CD14-positive monocyte (primary cell): Measurements from ENCODE around the gene TPM1. TPM values are rescaled to one million over a fixed set of nuclear protein-coding genes. Genes with fewer than 3 reads are reported as not detected.
A peak's percentile ranks its signal among the peaks of the same experiment; 100 is the strongest.

ENCODE experiments used
- DNase-seq, 3 donors: peaks; one replicate each; pipeline ENCODE4 v3.0.0-alpha.2; 2011 to 2022
- H2AFZ ChIP-seq: 2 replicates; pipeline ENCODE4 v1.6.0; 2012; ENCODE audit warnings: mild to moderate bottlenecking, low read depth, low read length, inconsistent platforms; ENCODE audit not compliant: insufficient read depth, poor library complexity, severe bottlenecking
- H3K27ac ChIP-seq, 2 donors: 1 replicate in 1 of 2; 2 replicates in 1 of 2; pipeline ENCODE4 v1.5.1; 2012 to 2013; ENCODE audit warnings: low read length in 2 of 2, control low read depth in 1 of 2, inconsistent platforms in 1 of 2, low read depth in 1 of 2, mild to moderate bottlenecking in 1 of 2
- H3K27me3 ChIP-seq, 2 donors: one replicate each; pipeline versions ENCODE4 v1.6.0 to v1.6.1; 2011 to 2013; ENCODE audit warnings: low read length in 2 of 2; ENCODE audit not compliant: control insufficient read depth in 2 of 2, insufficient read depth in 2 of 2
- H3K36me3 ChIP-seq, 2 donors: replicated peaks in 1 of 2; 1 replicate in 1 of 2; 2 replicates in 1 of 2; pipeline versions ENCODE4 v1.5.1 to v1.6.1; 2012 to 2013; ENCODE audit warnings: low read length in 2 of 2, control low read depth in 1 of 2, inconsistent platforms in 1 of 2, mild to moderate bottlenecking in 1 of 2; ENCODE audit not compliant: insufficient read depth in 2 of 2, control insufficient read depth in 1 of 2
- H3K4me1 ChIP-seq, 2 donors: 1 replicate in 1 of 2; 2 replicates in 1 of 2; pipeline versions ENCODE4 v1.5.1 to v1.6.1; 2012 to 2013; ENCODE audit warnings: low read length in 2 of 2, control low read depth in 1 of 2, inconsistent platforms in 1 of 2, mild to moderate bottlenecking in 1 of 2, moderate library complexity in 1 of 2; ENCODE audit not compliant: insufficient read depth in 2 of 2, control insufficient read depth in 1 of 2
- H3K4me2 ChIP-seq: replicated peaks from 2 replicates; pipeline ENCODE3; 2012; ENCODE audit warnings: low read length, moderate library complexity, mild to moderate bottlenecking; ENCODE audit not compliant: poor library complexity, severe bottlenecking; ENCODE audit errors: extremely low read depth
- H3K4me3 ChIP-seq, 3 experiments: fragments of 200-600 bp in 1 of 3; sonication (generic) in 1 of 3; replicated peaks in 1 of 3; 1 replicate in 2 of 3; 2 replicates in 1 of 3; pipeline ENCODE4 v1.5.1; 2011 to 2013; ENCODE audit warnings: low read length in 3 of 3, mild to moderate bottlenecking in 3 of 3, control low read depth in 2 of 3, low read depth in 2 of 3, inconsistent platforms in 1 of 3, moderate library complexity in 1 of 3
- H3K79me2 ChIP-seq: 2 replicates; pipeline ENCODE4 v1.6.0; 2012; ENCODE audit warnings: mild to moderate bottlenecking, control low read depth, inconsistent platforms, low read length, moderate library complexity; ENCODE audit not compliant: insufficient read depth
- H3K9ac ChIP-seq: 2 replicates; pipeline ENCODE4 v1.6.0; 2017; ENCODE audit warnings: low read length, mild to moderate bottlenecking; ENCODE audit not compliant: insufficient read depth, poor library complexity, severe bottlenecking
- H3K9me3 ChIP-seq, 2 donors: replicated peaks in 1 of 2; 1 replicate in 1 of 2; 2 replicates in 1 of 2; pipeline versions ENCODE4 v1.5.1 to v1.6.1; 2012 to 2013; ENCODE audit warnings: low read length in 2 of 2, control low read depth in 1 of 2; ENCODE audit not compliant: control insufficient read depth in 1 of 2, insufficient read depth in 1 of 2
- H4K20me1 ChIP-seq: 2 replicates; pipeline ENCODE4 v1.6.0; 2012; ENCODE audit warnings: mild to moderate bottlenecking, low read length, control low read depth, moderate library complexity; ENCODE audit not compliant: insufficient read depth
- H3K27ac Mint-ChIP-seq, 7 donors: one replicate each; pipeline ENCODE4 v1.8.0; 2020; ENCODE audit warnings: mild to moderate bottlenecking in 7 of 7, mixed read lengths in 7 of 7, moderate library complexity in 6 of 7, inconsistent platforms in 2 of 7
- H3K27me3 Mint-ChIP-seq, 3 donors: one replicate each; pipeline ENCODE4 v1.8.0; 2021 to 2022; ENCODE audit warnings: low read depth in 3 of 3, mild to moderate bottlenecking in 3 of 3, mixed read lengths in 3 of 3, moderate library complexity in 3 of 3, inconsistent platforms in 1 of 3
- H3K36me3 Mint-ChIP-seq, 2 donors: one replicate each; pipeline ENCODE4 v1.8.0; 2020; ENCODE audit warnings: mixed read lengths in 2 of 2, inconsistent platforms in 1 of 2, mild to moderate bottlenecking in 1 of 2
- H3K4me1 Mint-ChIP-seq: one replicate; pipeline ENCODE4 v1.8.0; 2020; ENCODE audit warnings: mild to moderate bottlenecking, mixed read lengths
- H3K4me3 Mint-ChIP-seq, 2 donors: one replicate each; pipeline ENCODE4 v1.8.0; 2020; ENCODE audit warnings: mild to moderate bottlenecking in 2 of 2, mixed read lengths in 2 of 2, moderate library complexity in 1 of 2
- H3K9me3 Mint-ChIP-seq, 7 donors: one replicate each; pipeline ENCODE4 v1.8.0; 2020 to 2022; ENCODE audit warnings: mixed read lengths in 7 of 7, mild to moderate bottlenecking in 6 of 7, moderate library complexity in 6 of 7, inconsistent platforms in 2 of 7
- WGBS: methylation state at CpG from one replicate; pipeline ENCODE4 v1.1.5; 2013; ENCODE audit warnings: missing lambda C conversion rate; ENCODE audit not compliant: insufficient coverage; 5-methylcytosine and 5-hydroxymethylcytosine counted together
- intact Hi-C, 2 donors: fragments of 100-400 bp; cut with micrococcal nuclease; formaldehyde crosslinking; loops; one replicate each; pipeline versions ENCODE4 v1.15.0 to v1.15.1; 2023
- polyA plus RNA-seq, 3 donors: library from polyadenylated mRNA; depleted of rRNA in 1 of 3; unstranded in 2 of 3; stranded (reverse) in 1 of 3; fragments of 300-500 nt in 2 of 3; fragments of >200 nt in 1 of 3; fragmentation: Illumina TruSeq in 2 of 3; gene quantifications; 1 replicate in 2 of 3; 2 replicates in 1 of 3; pipeline ENCODE4 v1.2.3, GENCODE V29; 2012 to 2021
- TF ChIP-seq, protein P1 (sequence below): fragments of 200-600 bp; IDR thresholded peaks from one replicate; pipeline ENCODE4 v1.8.0; 2022; ENCODE audit warnings: antibody characterized with exemption, mild to moderate bottlenecking

TPM1 gene
- polyA plus RNA-seq, 3 donors, result 11.7 to 15.9 (median 11.9) TPM

DNA sequence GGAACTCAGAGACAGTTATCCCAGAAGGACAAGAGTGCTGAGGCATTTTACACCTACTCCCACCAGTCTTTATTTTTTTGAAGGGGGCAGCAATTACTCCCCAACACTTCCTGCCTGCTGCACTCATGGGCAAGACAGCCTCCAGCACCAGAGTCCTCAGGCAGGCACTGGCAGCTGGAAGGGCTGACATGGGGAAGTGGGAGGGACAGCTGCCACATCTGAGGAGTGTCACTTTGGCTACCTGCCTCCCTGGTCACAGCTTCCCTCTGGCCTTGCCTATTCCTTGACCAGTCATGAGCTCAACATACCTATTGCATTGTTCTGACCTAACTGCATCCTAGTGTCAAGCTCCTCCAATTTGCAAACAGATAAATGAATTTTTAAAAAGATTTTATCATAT lies 68.9 kb downstream of the TPM1 start:
- Histone ChIP-seq H3K4me2 (no peak overlapping the region), H3K27me3 (no peaks in the 10 kb centered on the region), H3K36me3 (no peaks in the 10 kb centered on the region), H2AFZ (peak overlapping the region; percentile 48), H3K4me3 (no peak overlapping the region), H3K9me3 (no peaks in the 10 kb centered on the region), H3K9ac (no peak overlapping the region), H4K20me1 (no peaks in the 10 kb centered on the region), H3K4me1 (peaks cover 0 to 4% of the 10 kb centered on the region in 2 donors), H3K27ac (no peak overlapping the region), H3K79me2 (no peaks in the 10 kb centered on the region)
- TF ChIP-seq, protein P1, sequence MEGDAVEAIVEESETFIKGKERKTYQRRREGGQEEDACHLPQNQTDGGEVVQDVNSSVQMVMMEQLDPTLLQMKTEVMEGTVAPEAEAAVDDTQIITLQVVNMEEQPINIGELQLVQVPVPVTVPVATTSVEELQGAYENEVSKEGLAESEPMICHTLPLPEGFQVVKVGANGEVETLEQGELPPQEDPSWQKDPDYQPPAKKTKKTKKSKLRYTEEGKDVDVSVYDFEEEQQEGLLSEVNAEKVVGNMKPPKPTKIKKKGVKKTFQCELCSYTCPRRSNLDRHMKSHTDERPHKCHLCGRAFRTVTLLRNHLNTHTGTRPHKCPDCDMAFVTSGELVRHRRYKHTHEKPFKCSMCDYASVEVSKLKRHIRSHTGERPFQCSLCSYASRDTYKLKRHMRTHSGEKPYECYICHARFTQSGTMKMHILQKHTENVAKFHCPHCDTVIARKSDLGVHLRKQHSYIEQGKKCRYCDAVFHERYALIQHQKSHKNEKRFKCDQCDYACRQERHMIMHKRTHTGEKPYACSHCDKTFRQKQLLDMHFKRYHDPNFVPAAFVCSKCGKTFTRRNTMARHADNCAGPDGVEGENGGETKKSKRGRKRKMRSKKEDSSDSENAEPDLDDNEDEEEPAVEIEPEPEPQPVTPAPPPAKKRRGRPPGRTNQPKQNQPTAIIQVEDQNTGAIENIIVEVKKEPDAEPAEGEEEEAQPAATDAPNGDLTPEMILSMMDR, result no peak
- peak overlapping the region in 1 of 7 donors; percentile 27 for H3K27ac Mint-ChIP-seq
- peaks cover 0 to 2% (median 0%) of the 10 kb centered on the region in 7 donors for H3K9me3 Mint-ChIP-seq
- H3K36me3 Mint-ChIP-seq, result no peaks in the 10 kb centered on the region
- H3K4me3 Mint-ChIP-seq, result no peak overlapping the region
- H3K27me3 Mint-ChIP-seq, result peaks cover 0 to 1% (median 0%) of the 10 kb centered on the region in 3 donors
- H3K4me1 Mint-ChIP-seq, result peaks cover 23% of the 10 kb centered on the region
- intact Hi-C loops, result no loop called here
- no peak for DNase-seq

DNA sequence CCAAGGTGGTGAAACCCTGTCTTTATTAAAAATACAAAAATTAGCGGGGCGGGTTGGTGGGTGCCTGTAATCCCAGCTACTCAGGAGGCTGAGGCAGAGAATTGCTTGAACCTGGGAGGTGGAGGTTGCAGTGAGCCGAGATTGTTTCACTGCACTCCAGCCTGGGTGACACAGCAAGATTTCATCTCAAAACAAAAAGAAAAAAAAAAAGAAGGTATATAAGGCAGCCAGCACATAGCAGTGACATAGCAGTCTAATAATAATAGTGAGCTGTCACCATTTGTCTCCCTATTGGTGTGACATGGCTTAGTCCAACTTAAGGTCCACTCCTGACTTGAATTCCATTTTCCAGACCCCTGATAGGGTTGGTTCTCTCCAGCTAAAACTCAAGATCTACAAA lies 70.3 kb downstream of the TPM1 start:
- H3K27me3 Mint-ChIP-seq, result peaks cover 0 to 1% (median 0%) of the 10 kb centered on the region in 3 donors

More for the DNA sequence above, 70.3 kb downstream of the TPM1 start:
- no peaks in the 10 kb centered on the region for H4K20me1 ChIP-seq
- no peaks in the 10 kb centered on the region for H3K9me3 ChIP-seq
- no peaks in the 10 kb centered on the region for H3K36me3 ChIP-seq
- DNase-seq, result no peak
- H3K4me2 ChIP-seq, result no peak overlapping the region
- Mint-ChIP-seq H3K4me1 (peaks cover 27% of the 10 kb centered on the region), H3K36me3 (no peaks in the 10 kb centered on the region), H3K4me3 (no peak overlapping the region), H3K27ac (no peak overlapping the region), H3K9me3 (peaks cover 0 to 2% (median 0%) of the 10 kb centered on the region in 7 donors)
- no peaks in the 10 kb centered on the region for H3K79me2 ChIP-seq
- H3K27me3 ChIP-seq, result no peaks in the 10 kb centered on the region
- TF ChIP-seq, protein P1, result no peak
- H3K4me1 ChIP-seq, result peaks cover 0 to 4% of the 10 kb centered on the region in 2 donors
- H3K9ac ChIP-seq, result no peak overlapping the region
- H2AFZ ChIP-seq, result no peak overlapping the region
- H3K27ac ChIP-seq, result no peak overlapping the region
- intact Hi-C loops, result no loop called here
- 94% methylated on average over 2 of the region's 3 CpGs for WGBS
- H3K4me3 ChIP-seq, result no peak overlapping the region
